ENCODE data around the gene ZNF324B. TPM values are rescaled to one million over a fixed set of nuclear protein-coding genes. Genes with fewer than 3 reads are reported as not detected.
"Not testable (repeated sequence)": the region's sequence is repeated elsewhere in the genome, so short reads cannot be mapped to it uniquely, and the experiment has no call there.

The ZNF324B gene
- 1 to 10 TPM; 3.9 to 4.7 TPM for total RNA-seq
- long read RNA-seq, partial matches to known transcripts: 0 of 1 reads
- long read RNA-seq, other reads (novel, unspliced or antisense): 0 of 1 reads

GRCh38 chr19:58451358-58452101 is at the start of gene ZNF324B:
Gene ZNF324B (plus strand): TSS chr19:58451622. CDS start chr19:58453702, 2,080 bp downstream.
- DNase-seq (peak; percentile 98), ATAC-seq (peak; percentile 99)
- intact Hi-C loops (cut with DNase I): no loop called here

- ATAC-seq: no peak
- no peak for DNase-seq
- intact Hi-C loops (cut with DNase I): no loop called here
Observed at GRCh38 chr19:58401840-58402421, 49.5 kb upstream of the ZNF324B start.

GRCh38 chr19:58403920-58404478 is 47.4 kb upstream of the ZNF324B start:
- DNase-seq; intact Hi-C loops (cut with DNase I); ATAC-seq: not testable (repeated sequence)

GRCh38 chr19:58406818-58407657 is 44.4 kb upstream of the ZNF324B start:
- no peak for DNase-seq
- intact Hi-C loops (cut with DNase I): no loop called here
- no peak for ATAC-seq

GRCh38 chr19:58407658-58408151 is 43.7 kb upstream of the ZNF324B start:
- intact Hi-C loops (cut with DNase I): no loop called here
- DNase-seq (no peak), ATAC-seq (peak in 1 of 2 donors; percentile 9)

- DNase-seq (peak; percentile 98), ATAC-seq (peak; percentile 98 to 99)
- intact Hi-C loops (cut with DNase I): no loop called here
Observed at GRCh38 chr19:58408152-58409009, 43.0 kb upstream of the ZNF324B start, which contains the start of gene ZNF584. Gene ZNF584 (plus strand): TSS chr19:58408649. CDS start chr19:58409148, 499 bp downstream.

GRCh38 chr19:58409010-58409790 is 42.2 kb upstream of the ZNF324B start:
- peak; percentile 38 to 47 for ATAC-seq
- DNase-seq: no peak
- intact Hi-C loops (cut with DNase I): no loop called here

GRCh38 chr19:58416604-58417003 is 34.8 kb upstream of the ZNF324B start:
- DNase-seq: no peak
- ATAC-seq: no peak
- intact Hi-C loops (cut with DNase I): no loop called here

- no peak for DNase-seq
- intact Hi-C loops (cut with DNase I): no loop called here
- ATAC-seq: no peak
Observed at GRCh38 chr19:58417071-58417470, 34.4 kb upstream of the ZNF324B start.

GRCh38 chr19:58428617-58429016 is 22.8 kb upstream of the ZNF324B start:
- no peak for DNase-seq
- intact Hi-C loops (cut with DNase I): no loop called here
- ATAC-seq: no peak

- DNase-seq (no peak), ATAC-seq (no peak)
- intact Hi-C loops (cut with DNase I): no loop called here
Observed at GRCh38 chr19:58429745-58430144, 21.7 kb upstream of the ZNF324B start.

- DNase-seq (no peak), ATAC-seq (no peak)
- intact Hi-C loops (cut with DNase I): no loop called here
Observed at GRCh38 chr19:58434217-58434616, 17.2 kb upstream of the ZNF324B start.

GRCh38 chr19:58439576-58440554 is 11.6 kb upstream of the ZNF324B start, which contains the start of gene ZNF132:
Gene ZNF132 (minus strand): TSS chr19:58440153. CDS start chr19:58439821, 332 bp downstream.
- DNase-seq (peak; percentile 98), ATAC-seq (peak; percentile 99)
- intact Hi-C loops (cut with DNase I): no loop called here

- DNase-seq (no peak), ATAC-seq (peak; percentile 1 to 6)
- intact Hi-C loops (cut with DNase I): no loop called here
Observed at GRCh38 chr19:58440556-58440955, 10.9 kb upstream of the ZNF324B start.

GRCh38 chr19:58442986-58443385 is 8.4 kb upstream of the ZNF324B start:
- DNase-seq; ATAC-seq; intact Hi-C loops (cut with DNase I): not testable (repeated sequence)

GRCh38 chr19:58448860-58449259 is 2.6 kb upstream of the ZNF324B start:
- DNase-seq; intact Hi-C loops (cut with DNase I); ATAC-seq: not testable (repeated sequence)
